GM18907 (cell line): ENCODE results near the gene CHAMP1.

Source experiments
- ATAC-seq: cut with Tn5 transposase; IDR thresholded peaks from one replicate; pipeline ENCODE4 v1.9.1; 2021; ENCODE audit warnings: mild to moderate bottlenecking, moderate library complexity; ENCODE audit not compliant: unreplicated experiment

CHAMP1 gene

GRCh38 chr13:114299604-114300305 is 14.5 kb upstream of the CHAMP1 start:
- ATAC-seq: no peak

DNA sequence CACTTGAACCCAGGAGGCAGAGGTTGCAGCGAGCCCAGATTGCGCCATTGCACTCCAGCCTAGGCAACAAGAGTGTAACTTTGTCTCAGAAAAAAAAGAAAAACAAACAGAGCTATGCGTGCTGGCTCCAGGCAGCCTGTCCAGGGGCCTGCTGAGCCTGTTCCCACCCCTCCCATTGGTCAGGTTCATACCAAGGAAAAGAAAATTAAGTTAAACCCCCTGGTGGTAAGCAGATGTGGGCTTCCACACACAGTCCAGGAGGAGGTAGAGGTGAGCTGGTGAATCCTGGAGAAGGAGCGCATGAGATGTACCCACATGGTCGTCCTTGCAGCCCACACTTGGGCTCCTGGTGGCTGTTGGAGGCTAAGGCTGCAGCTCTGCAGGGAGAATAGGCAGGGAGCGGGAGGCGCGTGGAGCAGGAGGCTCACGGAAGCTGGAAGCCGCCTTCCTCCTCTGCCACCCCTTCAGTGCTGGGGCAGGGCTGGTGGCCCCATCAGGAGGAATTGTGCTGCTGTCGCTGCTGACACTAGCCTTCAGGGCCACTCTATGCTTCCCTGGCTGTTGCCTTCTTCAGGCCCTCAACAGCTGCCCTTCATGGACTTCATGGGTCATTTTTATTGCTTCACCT is 10.5 kb upstream of the CHAMP1 start:
- no peak for ATAC-seq

DNA sequence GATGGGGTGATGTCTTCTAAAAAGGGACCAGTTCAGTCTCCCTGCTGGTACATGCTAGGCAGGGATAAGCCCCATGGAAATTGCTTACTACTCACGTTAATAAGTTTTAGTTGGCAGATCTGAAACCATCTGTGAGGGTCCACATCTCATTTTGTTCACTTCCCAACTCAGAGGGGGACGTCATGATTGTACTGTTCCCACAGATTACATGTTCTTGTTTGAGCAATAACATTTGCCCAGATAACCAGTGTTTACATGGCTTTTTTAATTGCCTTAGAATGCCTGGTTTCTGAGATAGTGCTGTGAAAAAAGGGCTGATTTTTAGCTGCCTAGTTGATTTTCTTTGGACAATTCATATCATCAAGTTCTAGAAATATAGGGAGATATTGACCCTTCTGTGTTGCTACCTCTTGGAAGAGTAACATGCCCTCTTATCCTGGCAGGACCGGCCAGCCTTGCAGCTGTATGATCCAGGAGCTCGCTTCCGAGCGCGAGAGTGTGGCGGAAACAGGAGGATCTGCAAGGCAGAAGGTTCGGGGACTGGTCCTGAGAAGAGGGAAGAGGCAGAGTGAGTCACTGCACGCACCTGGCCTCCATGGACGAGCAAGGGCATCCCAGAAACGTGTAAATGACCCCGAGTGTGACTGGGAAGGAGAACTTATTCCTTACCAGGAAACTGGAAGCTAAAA is 9.8 kb upstream of the CHAMP1 start:
- ATAC-seq: no peak

- no peak for ATAC-seq
Measured at GRCh38 chr13:114309086-114309485, 5.2 kb upstream of the CHAMP1 start.

GRCh38 chr13:114309806-114310410 is 4.4 kb upstream of the CHAMP1 start:
- ATAC-seq: no peak

GRCh38 chr13:114310956-114311355 is 3.3 kb upstream of the CHAMP1 start:
- ATAC-seq: no peak

GRCh38 chr13:114311387-114311786 is 2.9 kb upstream of the CHAMP1 start:
- no peak for ATAC-seq

DNA sequence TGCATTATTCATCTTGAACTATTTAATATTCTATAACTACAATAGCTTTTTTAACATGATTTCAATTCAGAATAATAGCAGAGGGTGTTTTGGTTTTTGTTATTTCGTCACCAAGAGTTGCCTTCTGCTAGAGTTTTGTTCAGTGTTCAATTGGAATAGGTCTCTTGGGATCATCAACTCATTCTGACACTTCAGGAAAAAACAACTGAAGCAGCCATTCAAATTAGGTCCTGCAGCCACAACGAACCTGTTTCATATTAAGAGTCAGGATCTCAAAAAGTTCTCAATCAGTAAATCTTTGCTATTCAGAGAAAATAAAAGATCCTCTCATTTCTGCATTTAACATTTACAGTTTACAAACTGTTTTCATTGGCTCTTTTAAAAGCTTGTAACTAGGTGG is 2.4 kb upstream of the CHAMP1 start:
- no peak for ATAC-seq

GRCh38 chr13:114313061-114313860 is 1.0 kb upstream of the CHAMP1 start:
- peak; percentile 33 for ATAC-seq

DNA sequence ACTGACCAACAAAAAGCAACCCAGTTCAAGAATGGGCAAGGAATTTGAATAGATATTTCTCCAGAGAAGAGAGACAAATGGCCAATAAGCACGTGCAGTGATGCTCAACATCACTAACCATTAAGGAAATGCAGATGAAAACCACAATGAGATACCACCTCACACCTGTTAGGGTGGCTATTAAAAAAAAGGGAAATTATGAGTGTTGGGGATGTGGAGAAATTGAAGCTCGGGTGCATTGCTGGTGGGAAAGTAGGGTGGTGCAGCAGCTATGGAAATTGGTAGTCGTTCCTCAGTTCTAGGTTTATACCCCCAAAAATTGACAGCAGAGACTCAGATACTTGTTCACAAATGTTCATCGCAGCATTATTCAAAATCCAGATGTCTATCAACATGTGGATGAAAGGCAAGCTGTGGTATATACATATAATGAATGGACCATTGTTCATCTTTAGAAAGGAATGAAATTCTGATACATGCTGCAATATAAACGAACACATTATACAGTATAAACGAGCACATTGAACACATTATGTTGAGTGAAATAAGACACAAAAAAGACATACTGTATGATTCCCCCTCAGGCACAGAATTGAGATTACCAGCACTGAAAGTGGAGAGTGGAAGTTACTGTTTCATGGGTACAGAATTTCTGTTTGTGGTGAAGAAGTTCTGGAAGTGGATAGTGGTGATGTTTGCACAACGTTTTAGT is 927 bp downstream of the CHAMP1 start:
- ATAC-seq: peak; percentile 17

GRCh38 chr13:114318624-114319023 is 4.3 kb downstream of the CHAMP1 start:
- no peak for ATAC-seq

- ATAC-seq: no peak
Measured at GRCh38 chr13:114319441-114319913, 5.2 kb downstream of the CHAMP1 start.

GRCh38 chr13:114320065-114320464 is 5.8 kb downstream of the CHAMP1 start:
- ATAC-seq: no peak

DNA sequence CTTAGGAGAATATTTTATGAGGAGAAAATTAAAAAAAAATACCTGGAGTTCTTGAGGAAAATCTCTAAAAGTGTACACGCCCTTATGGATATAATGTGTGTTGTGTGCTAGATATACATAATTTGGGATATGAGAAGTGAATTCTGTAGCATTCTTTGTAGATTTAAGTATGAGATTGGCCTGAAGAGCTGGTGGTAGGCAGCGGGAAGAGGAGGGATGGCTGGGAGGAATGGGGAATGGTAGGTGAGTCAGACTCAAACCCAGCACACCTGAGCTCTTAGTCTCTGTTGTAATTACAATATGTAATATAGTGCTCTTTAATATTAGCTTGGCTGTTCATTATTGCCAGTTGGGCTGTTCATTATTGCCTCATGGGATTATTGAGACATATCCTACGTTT is 7.0 kb downstream of the CHAMP1 start:
- no peak for ATAC-seq

- ATAC-seq: no peak
Measured at GRCh38 chr13:114323349-114323748, 9.0 kb downstream of the CHAMP1 start.

- ATAC-seq: no peak
Measured at GRCh38 chr13:114324334-114324733, 10.0 kb downstream of the CHAMP1 start.

- no peak for ATAC-seq
Measured at GRCh38 chr13:114325729-114326128, 11.4 kb downstream of the CHAMP1 start.

- no peak for ATAC-seq
Measured at GRCh38 chr13:114328034-114328433, 13.7 kb downstream of the CHAMP1 start.

GRCh38 chr13:114328595-114328994 is 14.3 kb downstream of the CHAMP1 start:
- no peak for ATAC-seq

GRCh38 chr13:114330086-114330485 is 15.8 kb downstream of the CHAMP1 start:
- no peak for ATAC-seq
